Hematopoietic multipotent progenitor cell treated with erythropoietin and hydrocortisone succinate and interleukin-3 and kit ligand, for 8 days (in vitro differentiated cells): ENCODE results near the gene JAK3.

Experiments
- DNase-seq: peaks from one replicate; pipeline ENCODE4 v3.0.0-alpha.2; 2015

Gene JAK3

GRCh38 chr19:17775991-17776803, 71.6 kb downstream of the JAK3 start:
- no peak for DNase-seq

DNA sequence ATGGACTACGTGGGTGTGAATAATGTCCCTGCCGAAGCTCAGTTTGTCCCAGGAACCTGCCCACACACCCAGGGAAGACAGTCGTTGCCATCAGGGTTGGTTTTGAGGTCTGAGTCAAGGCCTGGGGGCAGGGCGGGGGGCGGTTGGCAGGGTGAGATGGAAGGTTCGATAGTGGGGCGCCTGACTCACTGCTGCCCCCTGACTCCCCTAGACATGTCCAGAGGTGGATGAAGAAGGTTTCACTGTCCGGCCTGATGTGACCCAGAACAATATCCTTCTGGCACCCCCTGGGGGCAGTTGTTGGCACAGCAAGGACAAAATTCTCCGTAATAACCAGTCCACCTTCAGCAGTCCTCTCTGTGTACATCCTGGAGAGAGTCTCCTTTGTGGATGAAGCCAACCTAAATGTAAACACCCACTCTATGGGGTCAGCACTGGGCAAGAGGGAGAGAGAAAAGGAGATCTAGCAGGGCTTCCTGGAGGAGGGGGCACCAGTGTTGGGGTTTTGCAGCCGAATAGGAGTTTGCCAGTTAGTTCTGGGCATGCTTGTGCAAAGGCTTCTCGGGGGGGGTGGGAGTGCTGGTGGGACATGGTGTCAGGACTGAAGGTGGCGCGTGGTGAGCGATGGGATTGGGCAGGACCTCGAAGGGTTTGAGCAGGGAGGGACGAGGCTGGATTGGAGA, 72.4 kb downstream of the JAK3 start:
- DNase-seq = peak; percentile 65
